Stimulated activated CD8-positive, alpha-beta memory T cell treated with anti-CD3 and anti-CD28 coated beads, Interleukin-12 subunit alpha, Interleukin-12 subunit beta, amount 100 ng/mL, for 1 hour (primary cell): Measurements from ENCODE around the gene CDK9.

ENCODE experiments used
- DNase-seq: peaks from one replicate; pipeline ENCODE4 v3.0.0-alpha.2; 2020; ENCODE audit warnings: low read depth

The CDK9 gene

GRCh38 chr9:127803507-127804352 is 17.9 kb downstream of the CDK9 start:
- no peak for DNase-seq

DNA sequence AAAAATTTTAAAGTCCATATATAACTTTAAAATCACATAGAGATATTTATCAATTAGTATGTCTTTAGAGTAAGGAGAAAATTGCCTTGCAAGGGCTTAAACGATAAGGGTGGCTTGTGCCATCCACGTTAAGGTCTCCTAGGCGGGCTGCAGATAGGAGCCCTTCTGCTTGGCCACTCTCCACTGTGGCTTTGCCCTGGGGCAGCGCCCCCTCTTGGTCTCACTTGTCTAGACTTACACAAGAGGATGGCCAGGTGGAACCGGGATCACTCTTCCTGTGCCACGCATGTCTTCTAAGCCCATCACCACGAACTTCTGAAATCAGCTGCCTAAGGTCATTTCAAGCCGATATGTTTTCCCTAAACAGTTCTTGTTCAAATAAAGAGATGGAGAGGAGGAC is 19.8 kb downstream of the CDK9 start:
- no peak for DNase-seq

- no peak for DNase-seq
Measured at GRCh38 chr9:127806871-127807270, 21.0 kb downstream of the CDK9 start.

DNA sequence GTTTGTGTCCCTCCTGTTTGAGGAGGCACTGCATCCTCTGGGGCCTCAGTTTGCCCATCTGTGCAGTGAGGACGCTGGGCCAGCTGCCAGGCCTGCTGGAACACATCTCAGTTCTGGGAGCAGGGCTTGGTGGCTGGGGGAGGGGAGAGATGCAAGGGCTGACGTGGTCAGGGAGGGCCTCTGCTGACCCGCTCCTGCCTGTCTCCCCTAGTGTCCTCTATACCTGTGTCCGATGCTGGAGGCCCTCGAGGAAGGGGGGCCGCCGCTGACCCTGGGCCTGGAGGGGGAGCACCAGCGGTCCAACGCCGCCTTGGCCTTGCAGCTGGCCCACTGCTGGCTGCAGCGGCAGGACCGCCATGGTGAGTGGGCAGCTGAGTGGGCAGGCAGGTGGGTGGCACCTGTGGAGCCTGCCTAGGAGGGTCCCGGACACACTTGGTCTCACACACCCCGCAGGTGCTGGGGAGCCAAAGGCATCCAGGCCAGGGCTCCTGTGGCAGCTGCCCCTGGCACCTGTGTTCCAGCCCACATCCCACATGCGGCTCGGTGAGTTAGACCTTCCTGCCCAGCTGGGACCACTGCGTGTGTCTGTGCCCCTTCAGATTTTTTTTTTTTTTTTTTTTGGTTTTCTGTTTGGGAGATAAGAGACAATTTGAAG is 22.6 kb downstream of the CDK9 start:
- DNase-seq = no peak

DNA sequence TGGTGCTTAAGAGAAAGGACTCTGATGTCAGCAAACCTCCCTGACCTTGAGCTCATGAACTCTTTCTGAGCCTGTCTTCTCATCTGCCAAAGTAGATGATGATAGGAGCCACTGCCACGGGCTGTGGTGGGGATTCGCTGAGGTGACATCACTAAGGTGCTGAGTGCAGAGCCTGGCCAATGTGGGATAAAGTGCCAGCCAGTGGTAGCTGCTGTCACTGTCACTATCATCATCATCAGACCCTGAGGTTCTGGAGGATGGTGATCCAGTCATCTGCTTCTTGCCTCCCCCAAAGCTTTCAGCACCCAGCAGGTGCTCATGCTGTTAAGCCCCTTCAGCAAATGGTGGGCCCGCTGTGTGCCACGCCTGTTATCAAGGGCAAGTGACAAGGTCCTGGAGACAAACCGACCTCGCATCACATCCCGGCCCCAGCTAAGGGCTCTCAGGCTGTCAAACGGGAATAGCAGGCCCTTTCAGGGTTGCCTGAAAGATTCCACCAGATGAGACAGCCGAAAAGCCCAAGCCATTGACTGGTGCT is 23.2 kb downstream of the CDK9 start:
- DNase-seq = no peak

DNA sequence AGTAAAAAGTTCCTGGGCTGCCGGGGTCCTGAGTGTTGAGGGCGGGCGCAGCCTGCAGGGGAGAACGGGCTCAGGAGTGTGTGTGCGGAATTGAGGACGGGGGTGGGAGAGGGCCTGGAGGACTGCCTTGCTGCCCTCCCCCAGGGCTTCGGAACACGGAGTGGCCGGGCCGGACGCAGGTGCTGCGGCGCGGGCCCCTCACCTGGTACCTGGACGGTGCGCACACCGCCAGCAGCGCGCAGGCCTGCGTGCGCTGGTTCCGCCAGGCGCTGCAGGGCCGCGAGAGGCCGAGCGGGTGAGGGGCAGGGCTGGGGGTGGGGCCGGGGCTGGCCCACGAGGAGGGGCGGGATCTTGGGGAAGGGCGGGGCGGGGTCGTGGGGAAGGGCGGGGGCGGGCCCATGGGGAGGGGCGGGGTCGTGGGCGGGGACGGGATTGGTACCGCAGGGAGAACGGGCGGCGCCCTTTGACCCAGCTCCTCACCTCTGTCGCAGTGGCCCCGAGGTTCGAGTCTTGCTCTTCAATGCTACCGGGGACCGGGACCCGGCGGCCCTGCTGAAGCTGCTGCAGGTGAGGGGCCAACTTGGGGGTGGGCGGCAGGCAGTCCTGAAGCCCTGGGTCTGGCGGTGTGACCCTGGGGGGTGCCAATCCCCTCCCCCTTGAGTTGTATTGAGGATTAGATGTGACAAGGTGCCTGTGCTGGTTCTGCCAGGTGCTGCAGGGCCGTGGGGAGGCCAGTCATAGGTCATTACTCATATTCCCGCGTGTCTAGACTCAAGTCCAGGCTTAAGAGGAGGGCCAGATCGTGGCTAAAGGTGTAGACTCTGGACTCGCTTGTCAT is 23.9 kb downstream of the CDK9 start:
- no peak for DNase-seq

DNA sequence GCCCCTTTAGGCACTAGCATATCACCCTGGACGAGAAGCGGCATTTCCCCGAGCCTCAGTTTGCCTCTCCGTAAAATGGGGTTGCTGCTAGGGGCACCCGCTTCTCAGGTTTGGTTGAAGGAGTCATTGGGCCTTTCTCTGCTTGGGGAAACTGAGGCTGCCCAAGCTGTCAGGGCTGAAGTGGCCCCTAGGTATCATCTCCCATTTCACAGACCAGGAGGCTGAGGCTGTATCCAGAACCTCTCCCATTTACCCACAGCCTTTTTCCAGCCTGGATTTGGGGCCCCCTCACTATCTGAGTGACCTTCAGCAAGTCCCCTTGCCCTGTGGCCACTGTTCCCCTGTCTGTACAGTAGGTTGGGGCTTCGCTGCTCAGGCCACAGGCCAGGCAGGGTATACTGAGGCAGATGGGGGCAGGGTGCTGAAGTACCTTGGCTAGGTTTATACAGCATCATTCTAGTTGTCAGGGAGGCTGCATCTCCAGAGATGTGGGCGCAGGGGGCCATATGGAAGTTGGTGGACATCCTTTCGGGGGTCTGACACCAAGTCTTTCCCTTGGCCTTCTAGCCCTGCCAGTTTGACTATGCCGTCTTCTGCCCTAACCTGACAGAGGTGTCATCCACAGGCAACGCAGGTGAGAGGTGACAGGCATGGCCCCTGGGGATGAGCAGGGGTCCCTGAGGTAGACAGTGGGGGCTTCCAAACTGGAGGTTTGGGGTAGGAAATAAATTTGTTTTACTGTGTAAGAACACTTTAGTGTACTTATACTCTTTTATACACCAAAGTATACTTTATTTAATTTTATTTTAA is 24.7 kb downstream of the CDK9 start:
- no peak for DNase-seq

- no peak for DNase-seq
Measured at GRCh38 chr9:127812011-127812410, 26.2 kb downstream of the CDK9 start.

DNA sequence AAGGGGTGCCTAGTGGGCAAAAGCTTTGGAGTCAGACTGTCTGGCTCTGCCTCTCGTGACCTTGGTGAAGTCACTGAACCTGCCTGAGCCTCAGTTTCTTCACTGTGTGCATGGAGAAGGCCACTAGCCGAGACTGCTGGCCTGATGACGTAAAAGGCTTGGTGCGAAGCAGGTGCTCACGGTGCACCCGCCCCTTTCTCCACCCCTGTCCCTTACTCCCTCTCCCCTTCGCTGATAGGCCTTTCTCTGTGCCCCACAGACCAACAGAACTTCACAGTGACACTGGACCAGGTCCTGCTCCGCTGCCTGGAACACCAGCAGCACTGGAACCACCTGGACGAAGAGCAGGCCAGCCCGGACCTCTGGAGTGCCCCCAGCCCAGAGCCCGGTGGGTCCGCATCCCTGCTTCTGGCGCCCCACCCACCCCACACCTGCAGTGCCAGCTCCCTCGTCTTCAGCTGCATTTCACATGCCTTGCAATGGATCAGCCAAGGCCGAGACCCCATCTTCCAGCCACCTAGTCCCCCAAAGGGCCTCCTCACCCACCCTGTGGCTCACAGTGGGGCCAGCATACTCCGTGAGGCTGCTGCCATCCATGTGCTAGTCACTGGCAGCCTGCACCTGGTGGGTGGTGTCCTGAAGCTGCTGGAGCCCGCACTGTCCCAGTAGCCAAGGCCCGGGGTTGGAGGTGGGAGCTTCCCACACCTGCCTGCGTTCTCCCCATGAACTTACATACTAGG is 27.3 kb downstream of the CDK9 start:
- no peak for DNase-seq

DNA sequence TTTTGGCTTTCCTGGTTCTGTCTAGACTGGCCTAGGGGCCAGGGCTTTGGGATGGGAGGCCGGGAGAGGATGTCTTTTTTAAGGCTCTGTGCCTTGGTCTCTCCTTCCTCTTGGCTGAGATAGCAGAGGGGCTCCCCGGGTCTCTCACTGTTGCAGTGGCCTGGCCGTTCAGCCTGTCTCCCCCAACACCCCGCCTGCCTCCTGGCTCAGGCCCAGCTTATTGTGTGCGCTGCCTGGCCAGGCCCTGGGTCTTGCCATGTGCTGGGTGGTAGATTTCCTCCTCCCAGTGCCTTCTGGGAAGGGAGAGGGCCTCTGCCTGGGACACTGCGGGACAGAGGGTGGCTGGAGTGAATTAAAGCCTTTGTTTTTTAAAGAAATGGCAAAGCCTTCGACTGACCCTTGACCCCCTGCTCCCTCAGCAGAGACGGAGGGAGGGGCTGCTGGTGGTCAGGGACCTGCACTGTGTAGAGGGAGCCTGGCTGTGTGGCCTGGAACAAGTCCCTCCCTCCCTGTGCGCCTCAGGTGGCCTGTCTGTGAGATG is 27.9 kb downstream of the CDK9 start:
- no peak for DNase-seq

- DNase-seq = no peak
Measured at GRCh38 chr9:127814619-127815511, 29.0 kb downstream of the CDK9 start.

GRCh38 chr9:127815512-127816361 is 29.9 kb downstream of the CDK9 start:
- no peak for DNase-seq

DNA sequence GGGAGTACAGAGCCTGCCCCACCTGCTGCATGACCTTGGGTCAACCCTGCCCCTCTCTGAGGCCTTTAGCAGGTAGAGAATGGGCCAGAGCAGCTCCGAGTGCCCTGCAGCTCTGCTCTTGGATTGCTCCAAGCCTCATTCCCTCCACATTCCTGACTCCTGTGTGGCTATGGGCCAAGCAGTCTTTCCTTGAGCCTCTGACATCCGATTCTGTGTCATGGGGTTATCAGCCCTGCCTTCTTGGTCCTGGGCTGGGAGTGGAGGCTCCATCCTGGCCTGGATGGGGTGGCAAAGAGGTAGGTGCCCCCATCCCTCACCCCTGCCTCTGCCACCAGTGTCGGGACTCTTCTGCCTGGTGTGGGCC is 30.5 kb downstream of the CDK9 start:
- DNase-seq = no peak

GRCh38 chr9:127816728-127817127 is 30.9 kb downstream of the CDK9 start:
- no peak for DNase-seq

GRCh38 chr9:127817881-127818434 is 32.1 kb downstream of the CDK9 start:
- no peak for DNase-seq

- DNase-seq = no peak
Measured at GRCh38 chr9:127818574-127818973, 32.7 kb downstream of the CDK9 start.

GRCh38 chr9:127822108-127822507 is 36.3 kb downstream of the CDK9 start:
- DNase-seq = no peak

- no peak for DNase-seq
Measured at GRCh38 chr9:127825319-127826051, 39.7 kb downstream of the CDK9 start.
